8988T (cell line): ENCODE results near the gene CLDN17.

Experiments used
- DNase-seq: peaks from one replicate; pipeline ENCODE4 v3.0.0; 2011

The CLDN17 gene

GRCh38 chr21:30166705-30167104, at the start of gene CLDN17:
CLDN17 (minus strand) TSS chr21:30166805; CDS start chr21:30166617, 188 bp downstream.
- no peak for DNase-seq

DNA sequence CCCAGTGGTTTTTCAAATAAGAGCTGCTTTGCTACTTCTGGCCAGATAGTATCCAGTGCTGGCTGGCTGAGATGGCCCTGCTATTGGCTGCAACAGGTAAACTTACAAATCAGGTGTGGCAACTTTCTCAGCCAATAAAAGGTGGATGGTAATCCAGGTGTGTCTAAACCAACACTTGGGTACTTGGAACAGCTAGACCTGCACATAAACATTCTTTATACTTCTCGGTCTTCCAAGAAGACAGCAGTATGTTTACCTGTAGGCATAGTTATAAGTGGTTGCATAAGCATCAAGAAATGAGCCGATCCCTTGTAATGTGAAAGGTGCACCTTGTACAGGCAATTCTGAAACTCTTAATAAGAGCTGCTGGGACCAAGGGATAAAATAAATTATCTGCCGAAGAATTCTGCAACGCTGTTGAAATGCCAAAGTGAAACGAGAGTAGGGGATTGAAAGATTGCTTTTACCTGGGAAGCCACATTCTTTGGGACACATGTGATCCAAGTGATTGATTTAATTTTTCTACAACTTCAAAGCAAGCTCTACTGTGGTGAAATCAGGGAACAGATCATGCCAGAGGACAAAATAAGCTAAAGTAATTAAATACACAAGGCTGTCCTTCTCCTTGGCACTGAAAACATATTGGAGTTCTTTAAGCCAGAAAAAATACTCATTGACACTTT, 49.6 kb upstream of the CLDN17 start, which contains the start of gene CLDN8:
Gene CLDN8, minus strand, starts transcription at position 57 of the 683 bp plus-strand sequence. CDS start 172 bp downstream, outside the sequence.
- no peak for DNase-seq

GRCh38 chr21:30211071-30211470, 44.5 kb upstream of the CLDN17 start:
- no peak for DNase-seq

DNA sequence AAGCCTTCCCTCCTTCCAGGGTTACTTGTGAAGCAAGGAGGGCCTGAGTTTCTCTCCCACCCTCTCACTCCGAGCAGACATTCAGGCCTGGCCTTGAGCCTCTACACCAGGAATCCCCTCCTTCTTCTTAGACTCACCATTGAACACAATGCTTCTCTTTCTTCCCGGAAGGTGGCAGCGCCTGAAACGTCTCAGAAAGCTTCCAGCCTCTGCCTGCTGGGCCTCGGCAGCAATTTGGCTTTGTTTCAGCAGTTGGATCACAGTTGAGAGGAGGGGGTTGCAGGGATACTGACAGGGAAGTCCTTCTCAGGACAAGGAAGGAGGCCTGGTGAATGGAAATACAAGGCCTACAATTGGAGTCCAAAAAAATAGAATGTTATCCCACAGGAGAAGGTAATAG, 43.0 kb upstream of the CLDN17 start:
- no peak for DNase-seq

- DNase-seq, result no peak
Observed at GRCh38 chr21:30207252-30207579, 40.6 kb upstream of the CLDN17 start.

DNA sequence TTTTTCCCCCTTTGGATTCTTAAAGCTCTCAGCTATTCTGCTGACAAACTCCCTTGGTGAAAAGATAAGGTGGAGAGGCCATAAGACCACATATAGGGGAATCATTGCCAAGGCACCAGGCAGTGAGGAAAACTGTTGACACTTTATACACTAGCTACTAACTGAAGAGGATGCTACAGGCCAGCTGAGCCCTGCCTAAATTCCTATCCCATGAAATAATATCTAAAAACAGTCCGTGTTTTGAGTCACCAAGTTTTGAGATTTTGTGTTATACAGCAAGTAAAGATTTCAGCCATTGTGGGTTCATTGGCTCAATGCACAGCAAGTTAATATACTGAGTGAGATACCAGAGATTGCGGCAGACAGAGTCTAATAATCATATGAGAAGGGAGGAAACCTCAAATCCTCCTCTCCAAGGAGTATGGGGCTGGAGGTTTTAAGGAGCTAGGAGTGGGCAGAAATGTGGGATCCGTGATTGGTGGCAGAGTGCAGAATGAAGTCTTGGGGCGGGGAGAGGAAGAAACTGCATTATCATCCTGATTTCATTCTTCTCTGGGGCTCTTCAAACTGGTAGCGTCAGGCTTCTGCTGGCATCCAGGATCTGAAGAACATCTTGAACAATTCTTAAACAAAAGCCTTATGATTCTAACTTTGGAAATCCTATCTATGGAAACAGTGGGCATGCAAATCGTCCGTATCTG, 40.1 kb upstream of the CLDN17 start:
- DNase-seq, result no peak

DNA sequence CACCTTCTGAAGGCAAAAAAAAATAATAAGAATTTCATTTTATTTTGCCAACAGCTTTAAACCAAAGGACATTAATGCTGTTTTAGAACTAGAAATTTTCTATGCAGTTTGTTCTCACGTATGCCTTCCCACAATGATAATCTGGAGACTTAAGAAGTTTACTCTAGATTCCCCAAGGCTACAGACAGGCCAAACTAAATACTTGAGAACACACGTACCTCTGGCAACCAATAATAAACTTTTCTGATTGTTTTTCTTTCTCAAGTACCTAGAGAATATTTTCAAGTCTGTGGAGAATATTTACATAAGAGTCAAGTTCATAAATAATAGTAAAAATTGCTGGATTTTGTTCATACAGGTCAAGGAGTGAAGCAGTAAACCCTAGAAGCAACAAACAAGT, 33.4 kb upstream of the CLDN17 start:
- DNase-seq, result no peak

GRCh38 chr21:30194701-30195299, 28.2 kb upstream of the CLDN17 start:
- no peak for DNase-seq

DNA sequence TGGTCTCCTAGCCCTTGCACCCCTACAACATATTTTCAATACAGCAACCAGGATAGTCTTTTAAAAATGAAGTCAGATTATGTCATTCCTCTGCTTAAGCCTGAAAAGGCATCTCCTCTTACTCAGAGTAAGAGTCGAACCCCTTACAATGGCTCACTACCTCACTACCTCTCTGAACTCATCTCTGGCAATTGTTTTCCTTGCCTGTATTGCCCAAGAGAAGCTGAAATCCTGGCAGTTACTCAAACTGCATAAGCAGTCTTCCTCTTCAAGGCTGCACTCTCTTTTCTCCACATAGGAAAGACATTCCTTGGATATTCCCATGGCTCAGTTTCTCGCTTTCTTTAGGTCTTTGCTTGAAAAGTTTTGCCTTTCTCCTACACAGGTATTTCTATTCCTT, 26.6 kb upstream of the CLDN17 start:
- DNase-seq, result no peak

GRCh38 chr21:30190554-30190953, 23.9 kb upstream of the CLDN17 start:
- DNase-seq, result no peak

GRCh38 chr21:30189773-30190172, 23.2 kb upstream of the CLDN17 start:
- DNase-seq, result no peak

GRCh38 chr21:30186242-30186641, 19.6 kb upstream of the CLDN17 start:
- no peak for DNase-seq

- DNase-seq, result no peak
Observed at GRCh38 chr21:30168086-30168485, 1.5 kb upstream of the CLDN17 start.

GRCh38 chr21:30166171-30166570, 434 bp downstream of the CLDN17 start:
- DNase-seq, result no peak

DNA sequence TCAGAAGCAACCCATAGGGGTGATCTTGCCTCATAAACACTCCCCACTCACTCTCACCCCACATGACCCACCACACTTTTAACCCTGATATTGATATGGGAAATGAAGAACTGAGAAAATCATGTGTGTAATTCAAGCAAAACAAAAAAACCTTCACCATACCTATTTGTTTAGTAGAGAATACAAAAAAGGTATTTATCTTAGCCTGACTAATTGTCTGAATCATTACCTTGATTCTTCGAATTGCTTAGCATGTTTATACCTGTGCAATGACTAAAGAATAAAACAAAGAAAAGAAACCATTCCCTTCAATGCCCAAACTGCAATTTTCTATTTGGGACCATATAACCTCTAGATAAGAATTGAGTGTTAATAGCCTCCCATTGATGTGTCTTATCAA, 1.8 kb downstream of the CLDN17 start:
- no peak for DNase-seq

GRCh38 chr21:30153697-30154340, 12.8 kb downstream of the CLDN17 start:
- no peak for DNase-seq

GRCh38 chr21:30152792-30153191, 13.8 kb downstream of the CLDN17 start:
- DNase-seq, result no peak

- no peak for DNase-seq
Observed at GRCh38 chr21:30148906-30149305, 17.7 kb downstream of the CLDN17 start.

DNA sequence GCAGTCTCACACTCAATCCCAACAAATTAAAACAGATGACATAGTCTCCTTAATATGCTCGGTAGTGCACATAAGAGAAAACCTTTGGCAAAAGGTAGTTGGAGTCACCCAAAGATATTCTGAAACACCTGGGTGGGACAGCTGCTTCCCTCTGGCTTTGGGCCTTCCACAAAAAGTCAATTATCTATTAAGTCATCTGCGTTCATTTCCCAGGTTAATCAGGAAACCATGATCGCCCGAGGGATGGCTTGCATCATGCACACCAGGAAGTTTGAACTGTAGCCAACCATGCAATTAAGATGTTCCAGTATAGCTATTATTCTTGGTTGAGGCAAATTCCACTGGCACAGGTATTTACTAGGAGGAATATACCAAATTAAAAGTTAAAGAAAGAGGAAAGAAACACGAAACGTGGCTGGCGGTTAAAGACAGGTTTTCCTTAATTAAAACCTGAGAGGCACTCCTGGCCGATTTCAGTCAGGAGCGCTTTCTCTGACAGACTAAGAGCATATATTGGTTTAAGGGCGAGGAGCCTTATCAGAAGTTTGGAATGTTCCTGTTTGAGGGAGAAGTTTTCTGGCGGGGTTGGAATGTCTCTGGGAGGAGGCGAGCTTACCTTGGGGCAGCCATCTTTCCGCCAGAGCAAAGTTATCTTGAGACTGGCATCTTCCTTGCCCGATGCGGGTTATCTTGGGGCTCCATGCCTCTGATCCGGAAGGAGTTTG, 19.9 kb downstream of the CLDN17 start:
- no peak for DNase-seq

GRCh38 chr21:30138483-30138882, 28.1 kb downstream of the CLDN17 start:
- no peak for DNase-seq

DNA sequence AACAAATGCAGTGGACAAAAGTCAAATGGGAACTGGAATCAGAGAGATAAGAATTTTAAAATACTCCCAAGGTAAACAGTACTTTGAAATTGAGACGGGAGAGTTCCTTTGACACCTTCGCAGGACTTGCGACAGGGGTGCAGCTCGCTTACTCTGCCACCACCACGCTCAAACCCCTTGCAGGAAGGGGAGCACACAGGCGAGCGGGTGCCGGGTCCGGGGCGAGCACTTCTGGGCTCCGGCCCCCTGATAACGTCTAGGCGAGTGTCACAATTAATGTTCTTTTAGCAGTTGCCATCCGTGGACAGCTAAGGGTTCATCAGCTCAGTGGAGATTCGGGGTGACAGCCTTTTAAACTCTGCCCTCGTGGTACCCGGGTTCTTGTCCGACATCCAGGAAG, 37.4 kb downstream of the CLDN17 start:
- no peak for DNase-seq

- DNase-seq, result no peak
Observed at GRCh38 chr21:30126576-30126975, 40.0 kb downstream of the CLDN17 start.

DNA sequence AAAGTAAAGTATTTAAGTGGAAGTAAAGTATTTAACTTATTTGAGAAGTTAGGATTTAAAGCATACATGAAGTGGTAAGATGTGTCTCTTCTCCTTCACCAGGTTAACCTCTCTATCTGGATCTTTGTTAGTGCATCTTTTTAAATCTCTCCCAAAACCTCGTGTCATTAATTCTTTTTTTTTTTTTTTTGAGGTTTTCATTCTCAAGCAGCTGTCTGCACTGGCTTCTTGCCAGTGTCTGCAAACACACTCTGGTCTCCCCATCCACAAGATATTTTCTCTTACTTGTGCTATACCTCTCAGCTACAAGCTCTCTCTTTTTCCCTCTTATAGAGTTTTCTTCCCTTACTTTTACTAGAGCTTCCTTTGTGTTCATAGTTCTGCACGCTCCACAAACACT, 49.0 kb downstream of the CLDN17 start:
- DNase-seq, result no peak
